ENCODE results near the gene EOLA1. TPM values are rescaled to one million over a fixed set of nuclear protein-coding genes. Genes with fewer than 3 reads are reported as not detected.
"Not testable (repeated sequence)": the region's sequence is repeated elsewhere in the genome, so short reads cannot be mapped to it uniquely, and the experiment has no call there.

The EOLA1 gene
- total and polyA plus RNA-seq, 8 donors = 16.0 to 25.0 (median 18.7) TPM

GRCh38 chrX:149513825-149514428, 26.9 kb upstream of the EOLA1 start:
- H3K27ac ChIP-seq = no peak overlapping the region
- H3K27me3 ChIP-seq = no peaks in the 10 kb centered on the region
- ATAC-seq (no peak), DNase-seq (no peak)
- H3K36me3 ChIP-seq = no peaks in the 10 kb centered on the region
- intact Hi-C loops (cut with DNase I) = no loop called here
- H3K9me3 ChIP-seq = no peaks in the 10 kb centered on the region
- TF ChIP-seq CTCF (IDR thresholded peaks at IDR 0.05) = no peak
- no peaks in the 10 kb centered on the region for H3K4me1 ChIP-seq
- H3K4me3 ChIP-seq = no peak overlapping the region

GRCh38 chrX:149515954-149516602, 24.7 kb upstream of the EOLA1 start:
- Histone ChIP-seq H3K9me3 (no peaks in the 10 kb centered on the region), H3K4me3 (no peak overlapping the region), H3K36me3 (no peaks in the 10 kb centered on the region), H3K4me1 (no peaks in the 10 kb centered on the region), H3K27ac (no peak overlapping the region), H3K27me3 (peaks cover 0 to 5% of the 10 kb centered on the region in 2 donors)
- ATAC-seq = no peak
- no peak for DNase-seq
- intact Hi-C loops (cut with DNase I) = no loop called here
- TF ChIP-seq CTCF (IDR thresholded peaks at IDR 0.05) = no peak

- Histone ChIP-seq H3K36me3 (no peaks in the 10 kb centered on the region), H3K9me3 (no peaks in the 10 kb centered on the region), H3K27me3 (peaks cover 0 to 5% of the 10 kb centered on the region in 2 donors), H3K4me3 (no peak overlapping the region), H3K27ac (no peak overlapping the region), H3K4me1 (no peaks in the 10 kb centered on the region)
- DNase-seq = no peak
- no peak for TF ChIP-seq CTCF (IDR thresholded peaks at IDR 0.05)
- no peak for ATAC-seq
- intact Hi-C loops (cut with DNase I) = no loop called here
Measured at GRCh38 chrX:149516604-149517003, 24.2 kb upstream of the EOLA1 start.

- no peaks in the 10 kb centered on the region for H3K4me1 ChIP-seq
- H3K9me3 ChIP-seq = no peaks in the 10 kb centered on the region
- no peak overlapping the region for H3K27ac ChIP-seq
- TF ChIP-seq CTCF (IDR thresholded peaks at IDR 0.05) = no peak
- ATAC-seq (no peak), DNase-seq (no peak)
- H3K4me3 ChIP-seq = no peak overlapping the region
- intact Hi-C loops (cut with DNase I) = no loop called here
- H3K36me3 ChIP-seq = no peaks in the 10 kb centered on the region
- peaks cover 0 to 5% of the 10 kb centered on the region in 2 donors for H3K27me3 ChIP-seq
Measured at GRCh38 chrX:149517308-149517707, 23.5 kb upstream of the EOLA1 start.

GRCh38 chrX:149518236-149518635, 22.6 kb upstream of the EOLA1 start:
- no peak for ATAC-seq
- no peaks in the 10 kb centered on the region for H3K4me1 ChIP-seq

GRCh38 chrX:149520636-149521277, 20.1 kb upstream of the EOLA1 start:
- DNase-seq; H3K27ac ChIP-seq; H3K36me3 ChIP-seq; H3K9me3 ChIP-seq; intact Hi-C loops (cut with DNase I); H3K27me3 ChIP-seq; H3K4me3 ChIP-seq; H3K4me1 ChIP-seq; ATAC-seq: not testable (repeated sequence)

More at GRCh38 chrX:149518236-149518635, 22.6 kb upstream of the EOLA1 start:
- no peak for DNase-seq
- Histone ChIP-seq H3K27ac (no peak overlapping the region), H3K36me3 (no peaks in the 10 kb centered on the region), H3K9me3 (no peaks in the 10 kb centered on the region), H3K27me3 (peaks cover 0 to 5% of the 10 kb centered on the region in 2 donors), H3K4me3 (no peak overlapping the region)
- intact Hi-C loops (cut with DNase I) = no loop called here
- TF ChIP-seq CTCF (IDR thresholded peaks at IDR 0.05) = no peak
